Stimulated activated CD4-positive, alpha-beta T cell treated with anti-CD3 and anti-CD28 coated beads, Interleukin-4, amount 100 ng/mL, for 24 hours (primary cell): ENCODE results near the gene DNAJC4.

ENCODE experiments used
- DNase-seq: peaks from one replicate; pipeline ENCODE4 v3.0.0-alpha.2; 2020

The DNAJC4 gene

GRCh38 chr11:64208796-64209562 is 21.4 kb upstream of the DNAJC4 start:
- DNase-seq, result no peak

GRCh38 chr11:64209563-64209843 is 20.8 kb upstream of the DNAJC4 start:
- DNase-seq, result no peak

GRCh38 chr11:64210301-64211020 is 19.9 kb upstream of the DNAJC4 start:
- no peak for DNase-seq

- DNase-seq, result no peak
These were observed 19.0 kb upstream of the DNAJC4 start for GRCh38 chr11:64211181-64211872.

GRCh38 chr11:64216879-64217278 is 13.5 kb upstream of the DNAJC4 start:
- no peak for DNase-seq

- no peak for DNase-seq
These were observed 11.6 kb upstream of the DNAJC4 start for GRCh38 chr11:64218628-64219353.

GRCh38 chr11:64219354-64219684 is 11.0 kb upstream of the DNAJC4 start:
- DNase-seq, result no peak

- no peak for DNase-seq
These were observed 10.6 kb upstream of the DNAJC4 start for GRCh38 chr11:64219755-64220154.

- DNase-seq, result no peak
These were observed 10.1 kb upstream of the DNAJC4 start for GRCh38 chr11:64220271-64220670.

- no peak for DNase-seq
These were observed 9.6 kb upstream of the DNAJC4 start for GRCh38 chr11:64220798-64221197.

- DNase-seq, result no peak
These were observed 7.7 kb upstream of the DNAJC4 start for GRCh38 chr11:64222651-64223000.

- no peak for DNase-seq
These were observed 7.2 kb upstream of the DNAJC4 start for GRCh38 chr11:64223001-64223651.

- no peak for DNase-seq
These were observed 6.0 kb upstream of the DNAJC4 start for GRCh38 chr11:64224151-64224890.

GRCh38 chr11:64224891-64225607 is 5.3 kb upstream of the DNAJC4 start:
- no peak for DNase-seq

GRCh38 chr11:64225608-64226506 is 4.5 kb upstream of the DNAJC4 start, which contains the start of the genes NUDT22 and TRPT1:
Gene NUDT22 (plus strand): TSS chr11:64226274. CDS start chr11:64226653, 379 bp downstream.
Gene TRPT1 (minus strand): TSS chr11:64226186. CDS start chr11:64225860, 326 bp downstream.
- peak; percentile 93 for DNase-seq

GRCh38 chr11:64226507-64227051 is 3.8 kb upstream of the DNAJC4 start:
- DNase-seq, result peak; percentile 62

GRCh38 chr11:64227405-64227956 is 2.9 kb upstream of the DNAJC4 start:
- no peak for DNase-seq

- no peak for DNase-seq
These were observed 1.1 kb upstream of the DNAJC4 start for GRCh38 chr11:64229090-64229743.

GRCh38 chr11:64229744-64230170 is 591 bp upstream of the DNAJC4 start:
- no peak for DNase-seq
